Left renal pelvis (tissue), 4 donors: Measurements from ENCODE around the gene IL10RB. TPM values are rescaled to one million over a fixed set of nuclear protein-coding genes. Genes with fewer than 3 reads are reported as not detected.
"Not testable (repeated sequence)": the region's sequence is repeated elsewhere in the genome, so short reads cannot be mapped to it uniquely, and the experiment has no call there.

ENCODE experiments used
- DNase-seq, 4 donors: peaks; one replicate each; pipeline ENCODE4 v3.0.0-alpha.2; 2013; ENCODE audit warnings: low read depth in 4 of 4, low spot score in 3 of 4
- polyA plus RNA-seq, 4 donors: library from polyadenylated mRNA; unstranded; fragments of 120-200 nt; gene quantifications; one replicate each; pipeline ENCODE4 v1.2.1, GENCODE V29; 2013; ENCODE audit not compliant: insufficient read length in 4 of 4

Gene IL10RB
- polyA plus RNA-seq, 4 donors: 25.0 to 36.2 (median 29.1) TPM

DNA sequence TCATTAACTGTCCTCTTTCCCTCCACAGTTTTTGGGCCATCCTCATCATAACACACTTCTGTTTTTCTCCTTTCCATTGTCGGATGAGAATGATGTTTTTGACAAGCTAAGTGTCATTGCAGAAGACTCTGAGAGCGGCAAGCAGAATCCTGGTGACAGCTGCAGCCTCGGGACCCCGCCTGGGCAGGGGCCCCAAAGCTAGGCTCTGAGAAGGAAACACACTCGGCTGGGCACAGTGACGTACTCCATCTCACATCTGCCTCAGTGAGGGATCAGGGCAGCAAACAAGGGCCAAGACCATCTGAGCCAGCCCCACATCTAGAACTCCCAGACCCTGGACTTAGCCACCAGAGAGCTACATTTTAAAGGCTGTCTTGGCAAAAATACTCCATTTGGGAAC is 30.0 kb downstream of the IL10RB start:
- no peak for DNase-seq

DNA sequence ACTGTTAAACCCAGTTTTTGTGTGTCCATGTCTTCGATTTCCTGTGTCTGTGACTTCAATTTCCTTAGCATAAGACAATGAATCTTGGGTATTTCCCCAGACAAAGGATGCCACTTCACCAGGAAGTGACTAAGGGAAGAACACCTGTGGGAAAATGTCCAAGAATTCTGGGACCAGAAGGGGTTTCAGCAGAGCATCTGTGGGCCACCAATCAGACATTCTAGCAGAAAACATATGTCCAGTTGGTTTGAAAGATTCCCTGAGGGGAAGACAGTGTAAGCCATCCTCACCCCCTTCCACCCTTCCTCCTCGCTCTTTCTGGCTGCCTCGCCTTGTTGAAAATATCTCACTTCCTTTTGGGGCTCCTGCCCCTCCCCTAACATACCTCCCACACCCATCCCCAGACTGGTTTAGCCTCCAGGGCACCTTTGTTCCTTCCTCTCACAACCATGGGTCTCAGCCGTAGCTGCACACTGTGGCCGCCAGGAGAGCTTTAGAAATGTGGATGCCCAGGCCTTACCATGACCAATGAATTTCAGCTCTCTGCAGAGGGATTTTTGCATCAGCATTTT is 33.1 kb downstream of the IL10RB start:
- no peak for DNase-seq

- peak in 1 of 4 donors; percentile 22 for DNase-seq
Measured at GRCh38 chr21:33300701-33301631, 34.8 kb downstream of the IL10RB start.

DNA sequence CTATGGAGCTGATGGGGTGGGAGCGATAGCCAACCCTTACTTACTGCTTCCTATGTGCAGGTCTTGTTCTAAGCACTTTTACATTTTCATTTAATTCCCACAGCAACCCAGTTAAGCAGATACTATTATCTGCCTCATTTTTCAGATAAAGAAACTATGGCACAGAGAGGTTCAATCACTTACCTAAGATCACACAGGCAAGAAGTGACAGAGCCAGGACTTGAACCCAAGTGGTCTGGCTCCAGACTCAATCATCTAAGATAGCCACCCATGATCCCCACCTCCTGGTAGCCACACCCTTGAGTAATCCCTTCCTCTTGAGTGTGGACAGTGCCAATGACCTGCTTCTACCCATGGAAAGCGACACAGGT is 35.5 kb downstream of the IL10RB start:
- DNase-seq: no peak

DNA sequence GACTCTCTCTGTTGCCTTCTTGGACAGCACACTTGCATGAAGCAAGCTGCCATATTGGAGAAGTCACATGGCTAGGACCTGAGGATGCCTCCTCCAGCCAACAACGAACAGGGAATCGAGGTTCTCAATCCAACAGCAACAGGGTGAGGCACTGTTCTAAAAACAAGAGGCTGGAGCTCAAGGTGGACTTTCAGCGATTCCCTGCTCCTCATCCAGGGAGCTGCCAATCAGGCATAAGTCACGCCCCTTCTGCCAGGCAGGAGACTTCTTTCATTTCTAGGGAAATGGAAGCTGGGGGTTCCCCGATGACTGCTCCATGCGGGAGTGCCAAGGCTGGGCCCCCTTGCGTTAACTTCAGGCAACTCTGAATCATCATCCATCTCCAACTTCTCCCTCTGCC is 35.9 kb downstream of the IL10RB start:
- DNase-seq: no peak

GRCh38 chr21:33302796-33303195 is 36.6 kb downstream of the IL10RB start:
- no peak for DNase-seq

DNA sequence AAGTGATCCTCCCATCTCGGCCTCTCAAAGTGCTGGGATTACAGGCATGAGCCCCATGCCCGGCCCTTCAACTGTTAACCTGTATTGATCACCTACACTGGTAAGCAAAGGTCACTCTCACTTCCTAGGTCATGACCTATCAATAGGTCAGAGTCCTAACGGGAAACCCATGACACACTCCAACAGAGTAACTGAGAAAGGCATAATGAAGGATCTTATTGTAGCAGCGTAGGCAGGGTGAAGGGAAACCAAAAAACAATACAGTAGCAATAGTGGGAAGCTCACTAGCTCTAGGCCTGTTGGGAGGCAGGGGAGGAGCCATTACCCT is 39.1 kb downstream of the IL10RB start:
- no peak for DNase-seq

- no peak for DNase-seq
Measured at GRCh38 chr21:33305938-33306337, 39.8 kb downstream of the IL10RB start.

GRCh38 chr21:33308586-33309490 is 42.7 kb downstream of the IL10RB start:
- DNase-seq: no peak

DNA sequence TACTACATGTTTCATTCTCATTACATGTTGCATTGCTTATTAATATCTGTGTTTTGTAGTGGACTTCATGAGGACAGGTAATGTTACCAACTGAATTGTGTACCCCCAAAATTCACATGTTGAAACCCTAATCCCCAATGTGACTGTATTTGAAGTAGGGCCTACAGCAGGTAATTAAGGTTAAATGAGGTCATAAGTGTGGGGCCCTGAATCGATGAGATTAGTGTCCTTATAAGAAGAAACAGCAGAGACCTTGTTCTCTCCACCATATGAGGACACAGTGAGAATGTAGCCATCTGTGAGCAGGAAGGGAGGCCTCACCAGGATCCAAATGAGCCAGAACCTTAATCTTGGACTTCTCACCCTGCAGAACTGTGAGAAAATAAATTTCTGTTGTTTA is 43.6 kb downstream of the IL10RB start:
- DNase-seq: no peak

DNA sequence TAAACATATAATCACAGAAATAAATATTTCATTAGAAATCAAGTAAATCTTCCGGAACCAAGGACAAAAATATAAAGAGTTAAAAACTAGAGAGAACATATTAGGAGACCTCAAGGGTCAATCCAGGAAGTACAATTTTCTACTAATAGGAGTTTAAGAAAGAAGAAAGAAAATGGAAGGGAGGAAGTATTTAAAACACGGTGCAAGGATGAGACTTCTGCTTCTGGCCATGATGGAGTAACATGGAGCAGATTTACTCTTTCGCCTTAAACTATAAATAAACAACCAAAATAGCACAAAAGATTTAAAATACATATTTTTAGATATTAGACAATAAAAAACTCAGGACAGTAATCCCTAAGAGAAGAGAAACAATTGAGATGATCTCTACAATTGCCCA is 46.0 kb downstream of the IL10RB start:
- no peak for DNase-seq

DNA sequence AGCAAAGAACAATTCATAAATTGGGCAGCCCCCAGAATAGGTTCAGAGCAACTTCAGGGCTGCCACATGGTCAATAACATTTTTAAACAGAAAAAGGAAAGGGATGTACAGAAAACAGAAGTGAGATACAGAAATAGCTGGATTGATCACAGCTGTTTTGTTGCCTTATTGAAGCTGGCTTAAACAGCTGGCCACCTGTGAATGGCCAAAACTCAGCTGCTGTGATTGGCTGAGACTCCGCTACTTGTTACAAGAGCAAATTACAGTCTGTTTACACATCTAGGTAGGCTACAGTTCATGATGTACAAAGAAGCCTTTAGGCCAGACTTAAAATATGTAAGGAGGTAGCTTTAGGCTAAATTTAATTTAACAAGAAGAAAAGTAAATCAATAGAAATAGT is 47.0 kb downstream of the IL10RB start:
- no peak for DNase-seq

DNA sequence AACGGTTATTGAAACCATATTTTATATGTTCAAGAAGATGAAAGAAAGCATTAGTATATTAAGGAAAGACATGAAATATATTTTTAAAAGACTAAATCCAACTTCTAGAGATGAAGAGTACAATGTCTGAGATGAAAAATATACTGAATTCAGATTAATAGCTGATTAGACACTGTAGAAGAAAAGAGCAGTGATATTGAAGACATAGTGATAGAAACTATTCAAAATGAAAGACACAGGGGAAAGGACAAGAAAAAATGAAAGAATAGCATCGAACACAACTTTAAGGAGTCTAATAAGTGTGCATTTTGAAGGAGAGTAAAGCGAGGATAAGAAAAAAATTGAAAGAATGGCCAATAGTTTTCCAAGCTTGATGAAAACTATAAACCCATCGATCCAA is 47.4 kb downstream of the IL10RB start:
- no peak for DNase-seq

GRCh38 chr21:33314111-33314510 is 47.9 kb downstream of the IL10RB start:
- DNase-seq: no peak

DNA sequence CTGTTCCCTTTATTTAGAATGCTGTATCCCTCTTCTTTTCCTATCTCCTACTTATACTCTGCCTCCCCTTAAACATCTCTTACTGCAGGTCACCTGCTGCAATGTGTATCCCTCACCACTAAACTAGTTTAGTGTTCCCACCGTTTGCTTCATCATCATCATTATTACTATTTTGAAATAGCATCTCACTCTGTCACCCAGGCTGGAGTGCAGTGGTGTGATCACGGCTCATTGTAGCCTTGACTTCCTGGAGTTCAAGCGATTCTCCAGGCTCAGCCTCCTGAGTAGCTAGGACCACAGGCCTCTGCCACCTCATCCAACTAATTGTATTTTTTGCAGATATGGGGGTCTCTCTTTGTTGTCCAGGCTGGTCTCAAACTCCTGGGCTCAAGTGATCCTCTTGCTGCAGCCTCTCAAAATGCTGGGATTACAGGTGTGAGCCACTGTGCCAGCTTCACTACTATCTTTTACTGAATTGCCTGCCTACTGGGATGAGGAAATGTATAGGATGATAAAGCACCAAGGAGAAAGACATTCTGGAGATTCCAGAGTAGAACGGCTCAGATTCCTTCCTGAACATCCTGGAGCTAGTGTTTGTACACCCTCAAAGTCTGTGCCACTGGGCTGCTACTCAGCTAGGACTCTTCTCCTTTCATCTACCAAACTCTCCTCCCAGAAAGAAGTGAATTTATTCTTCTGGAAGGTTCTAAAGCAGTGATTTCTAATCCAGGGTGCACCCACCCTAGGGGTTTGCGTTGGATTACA is 50.0 kb downstream of the IL10RB start:
- no peak for DNase-seq

DNA sequence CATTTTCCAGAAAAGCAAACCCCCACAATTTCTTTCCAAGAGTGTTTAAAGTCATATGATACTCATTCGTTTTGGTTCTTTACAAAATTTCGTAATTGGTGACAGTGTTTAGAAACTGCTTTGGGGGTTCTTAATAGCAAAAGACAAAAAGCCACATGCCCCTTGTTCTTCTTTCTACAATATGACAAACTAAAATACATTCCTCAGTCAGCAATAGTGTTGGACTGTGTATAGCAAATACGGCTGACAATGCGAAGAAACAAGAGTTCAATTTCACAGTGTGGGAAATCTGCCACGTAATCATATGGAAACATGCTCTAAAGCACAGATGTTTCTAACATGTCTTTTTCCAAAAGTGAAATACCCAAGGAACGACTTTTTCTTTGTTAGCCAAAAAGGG is 51.0 kb downstream of the IL10RB start:
- DNase-seq: no peak

DNA sequence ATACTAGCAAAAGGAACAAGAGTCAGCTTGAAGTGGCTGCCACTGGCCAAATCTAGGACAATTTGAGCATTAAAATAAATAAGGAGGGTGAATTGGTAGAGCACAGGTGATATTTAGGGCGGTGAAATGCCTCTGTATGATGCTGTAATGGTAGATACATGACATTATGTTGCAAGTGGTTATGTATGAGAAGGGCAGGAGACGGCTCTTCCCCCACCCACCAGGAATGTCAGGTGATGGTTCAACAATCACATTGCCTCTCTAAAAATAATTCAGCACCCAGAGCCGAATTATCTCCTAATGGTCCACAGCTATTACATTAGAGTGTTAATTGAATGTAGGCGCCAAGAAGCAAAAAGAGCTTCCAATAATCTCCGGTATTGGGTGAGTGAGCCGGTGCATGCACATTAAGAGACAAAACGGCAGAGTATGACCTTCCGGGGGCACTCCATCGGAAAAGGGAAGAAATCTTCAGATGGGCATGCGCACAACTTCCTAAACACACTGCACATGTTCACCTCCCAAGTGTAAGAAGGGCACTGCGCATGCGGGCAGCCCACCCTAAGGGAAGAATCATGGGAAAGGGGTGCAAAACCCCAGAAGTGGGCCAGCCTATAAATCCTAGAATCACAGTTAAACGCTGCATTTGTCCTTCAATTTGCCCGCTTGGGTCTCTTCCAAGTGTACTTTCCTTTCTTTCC is 51.8 kb downstream of the IL10RB start:
- no peak for DNase-seq

DNA sequence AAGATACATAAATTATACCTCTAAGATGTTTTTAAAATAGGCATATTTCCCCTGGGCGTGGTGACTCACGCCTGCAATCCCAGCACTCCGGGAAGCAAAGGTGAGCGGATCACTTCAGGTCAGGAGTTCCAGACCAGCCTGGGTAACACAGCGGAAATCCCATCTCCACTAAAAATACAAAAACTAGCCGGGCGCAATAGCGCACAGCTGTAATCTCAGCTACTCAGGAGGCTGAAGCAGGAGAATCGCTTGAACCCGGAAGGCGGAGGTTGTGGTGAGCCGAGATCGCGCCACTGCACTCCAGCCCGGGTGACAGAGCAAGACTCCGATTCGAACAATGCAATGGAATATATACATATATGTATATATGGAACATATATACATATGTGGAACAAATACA is 54.8 kb downstream of the IL10RB start:
- not testable (repeated sequence) for DNase-seq

GRCh38 chr21:33323610-33324009 is 57.4 kb downstream of the IL10RB start:
- not testable (repeated sequence) for DNase-seq
